HEK293T (cell line): ENCODE data around the gene DEFB108B.
"Not testable (repeated sequence)": the region's sequence is repeated elsewhere in the genome, so short reads cannot be mapped to it uniquely, and the experiment has no call there.

ENCODE experiments used
- ELF4 ChIP-seq: fragments of 450-650 bp; IDR thresholded peaks from 2 replicates; pipeline ENCODE4 v1.6.1; 2017; ENCODE audit warnings: antibody characterized with exemption
- NFRKB ChIP-seq: fragments of 450-650 bp; IDR thresholded peaks from 2 replicates; pipeline ENCODE4 v1.6.1; 2016; ENCODE audit warnings: mild to moderate bottlenecking, moderate library complexity
- SUZ12 ChIP-seq: fragments of 450-650 bp; IDR thresholded peaks from 2 replicates; pipeline ENCODE4 v1.6.1; 2016; ENCODE audit warnings: mild to moderate bottlenecking

- TF ChIP-seq SUZ12, NFRKB, ELF4: not testable (repeated sequence)
These were observed 46.7 kb upstream of the DEFB108B start for GRCh38 chr11:71786114-71786847.
